Brain microvascular endothelial cell (primary cell): ENCODE data around the gene SLC5A3.

ENCODE experiments used
- DNase-seq: peaks from one replicate; pipeline ENCODE4 v3.0.0-alpha.2; 2020
- H3K27ac ChIP-seq: fragments of 250-450 bp; sonication (Bioruptor Pico); 2 replicates; pipeline ENCODE4 v1.5.1; 2020; ENCODE audit warnings: mild to moderate bottlenecking, moderate library complexity
- H3K27me3 ChIP-seq: fragments of 250-450 bp; sonication (Bioruptor Pico); replicated peaks from 2 replicates; pipeline ENCODE4 v1.5.1; 2020; ENCODE audit warnings: mild to moderate bottlenecking
- H3K36me3 ChIP-seq: fragments of 250-450 bp; sonication (Bioruptor Pico); replicated peaks from 2 replicates; pipeline ENCODE4 v1.5.1; 2020; ENCODE audit warnings: mild to moderate bottlenecking
- H3K4me3 ChIP-seq: 2 replicates; pipeline ENCODE4 v1.5.1; 2011; ENCODE audit warnings: low read depth, mild to moderate bottlenecking, control low read depth, low read length, moderate library complexity
- CTCF ChIP-seq: IDR thresholded peaks from 2 replicates; pipeline ENCODE4 v1.5.1; 2011; ENCODE audit warnings: low read depth, mild to moderate bottlenecking, moderate library complexity, low read length, control low read depth, inconsistent platforms; ENCODE audit errors: missing control alignments
- in situ Hi-C: cut with HindIII; loops from 2 replicates; pipeline ENCODE4 v1.10.0; 2017; ENCODE audit warnings: low sequenced_read_pairs, low pct_ligation_motif_present

Gene SLC5A3

GRCh38 chr21:34073032-34073748 is at the start of gene SLC5A3, which contains the start of gene MRPS6:
Gene SLC5A3 (plus strand): TSS chr21:34073578. CDS start chr21:34095199, 21,621 bp downstream.
Gene MRPS6 (plus strand): TSS chr21:34073578. CDS start chr21:34073701, 123 bp downstream.
- no peaks in the 10 kb centered on the region for H3K36me3 ChIP-seq
- peak; percentile 59 for DNase-seq
- in situ Hi-C loops = no loop called here
- H3K27me3 ChIP-seq = no peaks in the 10 kb centered on the region
- H3K27ac ChIP-seq = no peak within 1 kb of the TSS
- H3K4me3 ChIP-seq = peak within 1 kb of the TSS; percentile 81
- no peak for TF ChIP-seq CTCF

GRCh38 chr21:34023691-34024373 is 49.5 kb upstream of the SLC5A3 start:
- no peak overlapping the region for H3K27ac ChIP-seq
- H3K27me3 ChIP-seq = no peaks in the 10 kb centered on the region
- no peak for TF ChIP-seq CTCF
- H3K4me3 ChIP-seq = no peak overlapping the region
- in situ Hi-C loops = no loop called here
- no peak for DNase-seq
- no peaks in the 10 kb centered on the region for H3K36me3 ChIP-seq

GRCh38 chr21:34024374-34024693 is 49.0 kb upstream of the SLC5A3 start:
- no peaks in the 10 kb centered on the region for H3K27me3 ChIP-seq
- in situ Hi-C loops = no loop called here
- no peak for DNase-seq
- H3K27ac ChIP-seq = no peak overlapping the region
- H3K36me3 ChIP-seq = no peaks in the 10 kb centered on the region
- H3K4me3 ChIP-seq = no peak overlapping the region
- TF ChIP-seq CTCF = no peak

- no peaks in the 10 kb centered on the region for H3K36me3 ChIP-seq
- DNase-seq = peak; percentile 11
- no peaks in the 10 kb centered on the region for H3K27me3 ChIP-seq
- H3K4me3 ChIP-seq = no peak overlapping the region
- in situ Hi-C loops = no loop called here
- no peak for TF ChIP-seq CTCF
- H3K27ac ChIP-seq = no peak overlapping the region
Observed at GRCh38 chr21:34027721-34028461, 45.5 kb upstream of the SLC5A3 start.

- no peak overlapping the region for H3K27ac ChIP-seq
- in situ Hi-C loops = no loop called here
- DNase-seq = peak; percentile 86
- no peaks in the 10 kb centered on the region for H3K36me3 ChIP-seq
- no peak for TF ChIP-seq CTCF
- H3K4me3 ChIP-seq = peak overlapping the region; percentile 12
- H3K27me3 ChIP-seq = no peaks in the 10 kb centered on the region
Observed at GRCh38 chr21:34029743-34030528, 43.4 kb upstream of the SLC5A3 start.
